T follicular helper cell (primary cell): ENCODE data around the gene CMTR1.
"Not testable (repeated sequence)": the region's sequence is repeated elsewhere in the genome, so short reads cannot be mapped to it uniquely, and the experiment has no call there.

Experiments used
- DNase-seq: peaks from one replicate; pipeline ENCODE4 v3.0.0-alpha.2; 2020; ENCODE audit warnings: low read depth

The CMTR1 gene

GRCh38 chr6:37433657-37434271, 743 bp downstream of the CMTR1 start:
- DNase-seq, result no peak

GRCh38 chr6:37435373-37435772, 2.4 kb downstream of the CMTR1 start:
- no peak for DNase-seq

GRCh38 chr6:37435816-37436215, 2.8 kb downstream of the CMTR1 start:
- DNase-seq, result no peak

- DNase-seq, result no peak
Measured at GRCh38 chr6:37438930-37439329, 5.9 kb downstream of the CMTR1 start.

- DNase-seq, result no peak
Measured at GRCh38 chr6:37441651-37442050, 8.6 kb downstream of the CMTR1 start.

GRCh38 chr6:37442416-37443215, 9.6 kb downstream of the CMTR1 start:
- DNase-seq, result no peak

- not testable (repeated sequence) for DNase-seq
Measured at GRCh38 chr6:37443216-37443542, 10.2 kb downstream of the CMTR1 start.

GRCh38 chr6:37449984-37450383, 17.0 kb downstream of the CMTR1 start:
- DNase-seq, result no peak

- no peak for DNase-seq
Measured at GRCh38 chr6:37451441-37452193, 18.6 kb downstream of the CMTR1 start.

GRCh38 chr6:37452522-37452921, 19.5 kb downstream of the CMTR1 start:
- DNase-seq, result no peak

- DNase-seq, result no peak
Measured at GRCh38 chr6:37454420-37455140, 21.6 kb downstream of the CMTR1 start.

GRCh38 chr6:37456126-37456525, 23.1 kb downstream of the CMTR1 start:
- no peak for DNase-seq

- no peak for DNase-seq
Measured at GRCh38 chr6:37456816-37457560, 24.0 kb downstream of the CMTR1 start.

GRCh38 chr6:37459981-37460800, 27.2 kb downstream of the CMTR1 start:
- DNase-seq, result no peak

GRCh38 chr6:37460805-37461204, 27.8 kb downstream of the CMTR1 start:
- no peak for DNase-seq

GRCh38 chr6:37463110-37463509, 30.1 kb downstream of the CMTR1 start:
- DNase-seq, result no peak

- no peak for DNase-seq
Measured at GRCh38 chr6:37467718-37468117, 34.7 kb downstream of the CMTR1 start.

- no peak for DNase-seq
Measured at GRCh38 chr6:37473364-37474095, 40.5 kb downstream of the CMTR1 start.

GRCh38 chr6:37474316-37474715, 41.3 kb downstream of the CMTR1 start:
- no peak for DNase-seq

- DNase-seq, result no peak
Measured at GRCh38 chr6:37477191-37477590, 44.2 kb downstream of the CMTR1 start.
